ENCODE results near the gene GRIN2B.

- TF ChIP-seq POLR2A (IDR thresholded peaks at IDR 0.05; ENCODE audit: low read depth, low read length) (no peak), POLR2AphosphoS5 (IDR thresholded peaks at IDR 0.05; ENCODE audit: low read depth, low read length) (no peak), TAF1 (IDR thresholded peaks at IDR 0.05; ENCODE audit: low read depth, low read length) (no peak), SPI1 (IDR thresholded peaks at IDR 0.05; ENCODE audit: low read depth, low read length) (no peak)
These were observed 32.8 kb downstream of the GRIN2B start for GRCh38 chr12:13948621-13949020.

Measured in GM12891 (cell line).